Mesendoderm (in vitro differentiated cells): ENCODE results near the gene MOV10.
A peak's percentile ranks its signal among the peaks of the same experiment; 100 is the strongest.
"Not testable (repeated sequence)": the region's sequence is repeated elsewhere in the genome, so short reads cannot be mapped to it uniquely, and the experiment has no call there.

ENCODE experiments used
- DNase-seq: peaks from one replicate; pipeline ENCODE4 v3.0.0; 2013
- H2AK5ac ChIP-seq: 2 replicates; pipeline ENCODE4 v1.6.1; 2013; ENCODE audit warnings: low read length, inconsistent platforms
- H2BK120ac ChIP-seq: 2 replicates; pipeline ENCODE4 v1.6.1; 2013; ENCODE audit warnings: low read depth, mild to moderate bottlenecking, low read length, moderate library complexity, mixed read lengths
- H2BK15ac ChIP-seq: replicated peaks from 2 replicates; pipeline ENCODE4 v1.6.1; 2013; ENCODE audit warnings: low read depth, mild to moderate bottlenecking, moderate library complexity
- H2BK5ac ChIP-seq: 2 replicates; pipeline ENCODE4 v1.6.1; 2013; ENCODE audit warnings: low read length, inconsistent platforms
- H3K18ac ChIP-seq: 2 replicates; pipeline ENCODE4 v1.6.1; 2013; ENCODE audit warnings: mild to moderate bottlenecking, low read length, mixed read lengths
- H3K23ac ChIP-seq: one replicate; pipeline ENCODE4 v1.6.1; 2013; ENCODE audit warnings: low read length
- H3K27ac ChIP-seq: 2 replicates; pipeline ENCODE4 v1.5.1; 2013; ENCODE audit warnings: low read depth, mild to moderate bottlenecking, inconsistent platforms, low read length, moderate library complexity
- H3K27me3 ChIP-seq: 2 replicates; pipeline ENCODE4 v1.6.1; 2013; ENCODE audit warnings: low read length, control low read depth, mild to moderate bottlenecking, inconsistent platforms; ENCODE audit not compliant: insufficient read depth, poor library complexity
- H3K36me3 ChIP-seq: 2 replicates; pipeline ENCODE4 v1.6.1; 2013; ENCODE audit warnings: low read length, inconsistent platforms; ENCODE audit not compliant: control insufficient read depth, insufficient read depth
- H3K4ac ChIP-seq: one replicate; pipeline ENCODE4 v1.6.1; 2013; ENCODE audit warnings: low read depth, mild to moderate bottlenecking, low read length, moderate library complexity
- H3K4me1 ChIP-seq: 2 replicates; pipeline ENCODE4 v1.6.1; 2013; ENCODE audit warnings: low read depth, low read length, inconsistent platforms; ENCODE audit not compliant: control insufficient read depth
- H3K4me2 ChIP-seq: 2 replicates; pipeline ENCODE4 v1.6.1; 2013; ENCODE audit warnings: low read length
- H3K4me3 ChIP-seq: 2 replicates; pipeline ENCODE4 v1.5.1; 2013; ENCODE audit warnings: mild to moderate bottlenecking, low read length
- H3K56ac ChIP-seq: one replicate; pipeline ENCODE4 v1.6.1; 2013; ENCODE audit warnings: low read length
- H3K79me1 ChIP-seq: 2 replicates; pipeline ENCODE4 v1.6.1; 2013; ENCODE audit warnings: low read length, inconsistent platforms
- H3K79me2 ChIP-seq: 2 replicates; pipeline ENCODE4 v1.6.1; 2013; ENCODE audit warnings: mild to moderate bottlenecking, low read length; ENCODE audit not compliant: control insufficient read depth, insufficient read depth
- H3K9ac ChIP-seq: 2 replicates; pipeline ENCODE4 v1.6.1; 2013; ENCODE audit warnings: low read length, inconsistent platforms
- H4K5ac ChIP-seq: one replicate; pipeline ENCODE4 v1.6.1; 2013; ENCODE audit warnings: low read length
- H4K8ac ChIP-seq: one replicate; pipeline ENCODE4 v1.6.1; 2013; ENCODE audit warnings: low read depth, mild to moderate bottlenecking, control low read depth, low read length, moderate library complexity
- whole genome bisulfite sequencing: extraction: QIAGEN DNeasy Blood & Tissue Kit; methylation state at CpG from one replicate; pipeline ENCODE4 v1.1.7; 2013; ENCODE audit warnings: low lambda C conversion rate, missing lambda C conversion rate; ENCODE audit not compliant: insufficient coverage; ENCODE audit errors: extremely low coverage; 5-methylcytosine and 5-hydroxymethylcytosine counted together

Gene MOV10

GRCh38 chr1:112729011-112729410, 54.6 kb downstream of the MOV10 start:
- not testable (repeated sequence) for H3K36me3 ChIP-seq, H2AK5ac ChIP-seq, H2BK15ac ChIP-seq, H3K4me3 ChIP-seq, H2BK5ac ChIP-seq, H3K4me2 ChIP-seq, H2BK120ac ChIP-seq, H3K23ac ChIP-seq, H3K27ac ChIP-seq, H3K79me2 ChIP-seq, H4K5ac ChIP-seq, H3K4ac ChIP-seq, H4K8ac ChIP-seq, H3K79me1 ChIP-seq, H3K9ac ChIP-seq, DNase-seq, H3K18ac ChIP-seq, H3K4me1 ChIP-seq, H3K27me3 ChIP-seq, H3K56ac ChIP-seq
- no CpG with 5 or more reads among the region's 3 CpGs for WGBS

GRCh38 chr1:112729909-112730308, 55.5 kb downstream of the MOV10 start:
- Histone ChIP-seq H3K4ac (no peak overlapping the region), H3K18ac (no peak overlapping the region), H3K4me2 (no peak overlapping the region), H2BK5ac (no peak overlapping the region), H3K56ac (no peak overlapping the region), H3K4me1 (no peaks in the 10 kb centered on the region), H3K27ac (no peak overlapping the region), H4K8ac (no peak overlapping the region), H3K79me2 (no peaks in the 10 kb centered on the region), H3K23ac (no peak overlapping the region), H3K4me3 (no peak overlapping the region), H3K27me3 (no peaks in the 10 kb centered on the region), H4K5ac (no peak overlapping the region), H3K9ac (no peak overlapping the region), H2AK5ac (no peak overlapping the region), H2BK15ac (no peak overlapping the region), H3K79me1 (no peaks in the 10 kb centered on the region), H2BK120ac (no peak overlapping the region), H3K36me3 (no peaks in the 10 kb centered on the region)
- no CpG with 5 or more reads among the region's 1 CpG for WGBS
- no peak for DNase-seq

- H3K56ac ChIP-seq: no peak overlapping the region
- no peak overlapping the region for H3K23ac ChIP-seq
- no peak for DNase-seq
- no peaks in the 10 kb centered on the region for H3K27me3 ChIP-seq
- no peak overlapping the region for H4K5ac ChIP-seq
- no peaks in the 10 kb centered on the region for H3K79me1 ChIP-seq
- H3K4me2 ChIP-seq: no peak overlapping the region
- H2BK15ac ChIP-seq: no peak overlapping the region
- H3K4me3 ChIP-seq: no peak overlapping the region
- H3K36me3 ChIP-seq: no peaks in the 10 kb centered on the region
- no peak overlapping the region for H4K8ac ChIP-seq
- H3K79me2 ChIP-seq: no peaks in the 10 kb centered on the region
- no peaks in the 10 kb centered on the region for H3K4me1 ChIP-seq
- H2AK5ac ChIP-seq: no peak overlapping the region
- H2BK120ac ChIP-seq: no peak overlapping the region
- no CpG with 5 or more reads among the region's 1 CpG for WGBS
- no peak overlapping the region for H2BK5ac ChIP-seq
- no peak overlapping the region for H3K4ac ChIP-seq
- no peak overlapping the region for H3K9ac ChIP-seq
- no peak overlapping the region for H3K18ac ChIP-seq
- no peak overlapping the region for H3K27ac ChIP-seq
Measured at GRCh38 chr1:112731451-112731850, 57.0 kb downstream of the MOV10 start.

GRCh38 chr1:112735752-112736151, 61.3 kb downstream of the MOV10 start:
- H2BK120ac ChIP-seq: no peak overlapping the region
- H4K8ac ChIP-seq: no peak overlapping the region
- no peaks in the 10 kb centered on the region for H3K79me1 ChIP-seq
- H3K4me3 ChIP-seq: no peak overlapping the region
- no peak overlapping the region for H2AK5ac ChIP-seq
- H3K27me3 ChIP-seq: no peaks in the 10 kb centered on the region
- no peak for DNase-seq
- no peak overlapping the region for H2BK15ac ChIP-seq
- no peak overlapping the region for H3K18ac ChIP-seq
- no CpG with 5 or more reads among the region's 1 CpG for WGBS
- no peak overlapping the region for H3K4ac ChIP-seq
- no peaks in the 10 kb centered on the region for H3K79me2 ChIP-seq
- no peak overlapping the region for H3K56ac ChIP-seq
- H3K4me1 ChIP-seq: no peaks in the 10 kb centered on the region
- H4K5ac ChIP-seq: no peak overlapping the region
- H3K36me3 ChIP-seq: no peaks in the 10 kb centered on the region
- no peak overlapping the region for H3K23ac ChIP-seq
- H3K9ac ChIP-seq: no peak overlapping the region
- H3K4me2 ChIP-seq: no peak overlapping the region
- no peak overlapping the region for H2BK5ac ChIP-seq
- no peak overlapping the region for H3K27ac ChIP-seq

- H3K27ac ChIP-seq: no peak overlapping the region
- no peak overlapping the region for H3K4ac ChIP-seq
- H3K9ac ChIP-seq: no peak overlapping the region
- no peak overlapping the region for H4K5ac ChIP-seq
- H3K36me3 ChIP-seq: no peaks in the 10 kb centered on the region
- no peak overlapping the region for H3K23ac ChIP-seq
- DNase-seq: no peak
- H3K56ac ChIP-seq: no peak overlapping the region
- no peak overlapping the region for H2BK5ac ChIP-seq
- no peak overlapping the region for H3K18ac ChIP-seq
- no peaks in the 10 kb centered on the region for H3K79me2 ChIP-seq
- H4K8ac ChIP-seq: no peak overlapping the region
- no peaks in the 10 kb centered on the region for H3K27me3 ChIP-seq
- no peak overlapping the region for H2BK15ac ChIP-seq
- H2BK120ac ChIP-seq: no peak overlapping the region
- H2AK5ac ChIP-seq: no peak overlapping the region
- no peaks in the 10 kb centered on the region for H3K4me1 ChIP-seq
- H3K79me1 ChIP-seq: no peaks in the 10 kb centered on the region
- H3K4me2 ChIP-seq: no peak overlapping the region
- no peak overlapping the region for H3K4me3 ChIP-seq
- no CpG with 5 or more reads among the region's 3 CpGs for WGBS
Measured at GRCh38 chr1:112737573-112737972, 63.1 kb downstream of the MOV10 start.

- no CpG with 5 or more reads among the region's 54 CpGs for WGBS
- H3K79me1 ChIP-seq: no peaks in the 10 kb centered on the region
- H2AK5ac ChIP-seq: no peak overlapping the region
Measured at GRCh38 chr1:112743174-112744008, 68.9 kb downstream of the MOV10 start.

More at GRCh38 chr1:112743174-112744008, 68.9 kb downstream of the MOV10 start:
- peaks cover 2% of the 10 kb centered on the region for H3K27me3 ChIP-seq
- no peak overlapping the region for H3K23ac ChIP-seq
- DNase-seq: peak; percentile 38
- H4K5ac ChIP-seq: no peak overlapping the region
- H3K79me2 ChIP-seq: no peaks in the 10 kb centered on the region
- H4K8ac ChIP-seq: no peak overlapping the region
- H3K36me3 ChIP-seq: no peaks in the 10 kb centered on the region
- H3K18ac ChIP-seq: no peak overlapping the region
- peak overlapping the region; percentile 59 for H3K4me2 ChIP-seq
- H3K4me3 ChIP-seq: no peak overlapping the region
- no peaks in the 10 kb centered on the region for H3K4me1 ChIP-seq
- no peak overlapping the region for H2BK15ac ChIP-seq
- H3K9ac ChIP-seq: peak overlapping the region; percentile 59
- no peak overlapping the region for H3K27ac ChIP-seq
- no peak overlapping the region for H2BK5ac ChIP-seq
- H2BK120ac ChIP-seq: no peak overlapping the region
- no peak overlapping the region for H3K4ac ChIP-seq
- H3K56ac ChIP-seq: peak overlapping the region; percentile 40
